GM12891 (cell line): ENCODE measurements around the gene ADRB1.

Experiments
- DNase-seq: peaks from one replicate; pipeline ENCODE4 v3.0.0; 2011; ENCODE audit warnings: low spot score; ENCODE audit not compliant: insufficient read length
- FAIRE-seq: peaks from 2 replicates; lab custom pipeline; 2011; peaks lifted over from hg19 to GRCh38; lab: Jason Lieb, UNC
- PAX5 ChIP-seq: IDR thresholded peaks from 2 replicates; pipeline ENCODE4 v1.6.1; 2011; ENCODE audit warnings: low read length, moderate library complexity, mild to moderate bottlenecking; ENCODE audit not compliant: insufficient read depth, severe bottlenecking
- POLR2A ChIP-seq: IDR thresholded peaks from 2 replicates; pipeline ENCODE4 v1.6.1; 2011; ENCODE audit warnings: low read depth, low read length, control low read depth
- POLR2AphosphoS5 ChIP-seq: IDR thresholded peaks from 2 replicates; pipeline ENCODE4 v1.6.1; 2011; ENCODE audit warnings: low read depth, low read length, control low read depth
- POU2F2 ChIP-seq: IDR thresholded peaks from 2 replicates; pipeline ENCODE4 v1.6.1; 2011; ENCODE audit warnings: low read depth, mild to moderate bottlenecking, control low read depth, low read length, moderate library complexity
- SPI1 ChIP-seq: IDR thresholded peaks from 2 replicates; pipeline ENCODE4 v1.6.1; 2011; ENCODE audit warnings: low read depth, low read length, control low read depth
- TAF1 ChIP-seq: IDR thresholded peaks from 2 replicates; pipeline ENCODE4 v1.6.1; 2011; ENCODE audit warnings: low read depth, low read length, control low read depth

The ADRB1 gene

GRCh38 chr10:114012650-114013049, 31.0 kb upstream of the ADRB1 start:
- TF ChIP-seq POU2F2 (no peak), PAX5 (no peak), TAF1 (no peak), SPI1 (no peak), POLR2AphosphoS5 (no peak), POLR2A (no peak)
- no peak for DNase-seq
- FAIRE-seq, result no peak

- FAIRE-seq (no peak), DNase-seq (no peak)
- TF ChIP-seq POU2F2 (no peak), POLR2A (no peak), TAF1 (no peak), SPI1 (no peak), POLR2AphosphoS5 (no peak), PAX5 (no peak)
Measured at GRCh38 chr10:114015708-114016107, 28.0 kb upstream of the ADRB1 start.

GRCh38 chr10:114017271-114017670, 26.4 kb upstream of the ADRB1 start:
- TF ChIP-seq TAF1 (no peak), POU2F2 (no peak), SPI1 (no peak), POLR2AphosphoS5 (no peak), PAX5 (no peak)
- DNase-seq, result no peak
- peak; percentile 33 for FAIRE-seq

- FAIRE-seq (peak; percentile 74), DNase-seq (no peak)
- TF ChIP-seq POLR2A, result no peak
- TF ChIP-seq SPI1, result peak; percentile 46; the same call in 1 of the 2 replicates
Measured at GRCh38 chr10:114017873-114018272, 25.8 kb upstream of the ADRB1 start.

- no peak for DNase-seq
- TF ChIP-seq POU2F2 (no peak), TAF1 (no peak), POLR2AphosphoS5 (no peak), POLR2A (no peak), PAX5 (no peak), SPI1 (no peak)
- no peak for FAIRE-seq
Measured at GRCh38 chr10:114019226-114019625, 24.4 kb upstream of the ADRB1 start.

GRCh38 chr10:114021154-114021553, 22.5 kb upstream of the ADRB1 start:
- no peak for FAIRE-seq
- TF ChIP-seq POU2F2 (no peak), PAX5 (no peak), POLR2A (no peak), TAF1 (no peak), SPI1 (no peak)
- DNase-seq, result no peak

- DNase-seq (no peak), FAIRE-seq (peak; percentile 58)
- TF ChIP-seq TAF1 (no peak), SPI1 (no peak), POLR2AphosphoS5 (no peak), POLR2A (no peak), POU2F2 (no peak), PAX5 (no peak)
Measured at GRCh38 chr10:114021717-114022680, 21.7 kb upstream of the ADRB1 start.

GRCh38 chr10:114022766-114023597, 20.7 kb upstream of the ADRB1 start:
- TF ChIP-seq POU2F2 (no peak), POLR2A (no peak), SPI1 (no peak), PAX5 (no peak), TAF1 (no peak), POLR2AphosphoS5 (no peak)
- FAIRE-seq, result peak; percentile 67
- DNase-seq, result no peak

GRCh38 chr10:114024876-114025610, 18.6 kb upstream of the ADRB1 start:
- TF ChIP-seq SPI1 (peak; percentile 60), PAX5 (peak; percentile 84), TAF1 (no peak; the same call in none of the 2 replicates), POLR2AphosphoS5 (peak; percentile 66; the same call in 1 of the 2 replicates), POLR2A (peak; percentile 75; the same call in 1 of the 2 replicates), POU2F2 (no peak; the same call in 1 of the 2 replicates)
- FAIRE-seq (peak; percentile 98), DNase-seq (no peak)
